ENCODE results near the gene STPG4. TPM values are rescaled to one million over a fixed set of nuclear protein-coding genes. Genes with fewer than 3 reads are reported as not detected.
A peak's percentile ranks its signal among the peaks of the same experiment; 100 is the strongest.
"Not testable (repeated sequence)": the region's sequence is repeated elsewhere in the genome, so short reads cannot be mapped to it uniquely, and the experiment has no call there.

STPG4 gene
- total RNA-seq, 1 donor from 2014 or later = not detected

- no peak for DNase-seq
Measured at GRCh38 chr2:47172922-47173695, 18.0 kb upstream of the STPG4 start.

- peak; percentile 56 for DNase-seq
Measured at GRCh38 chr2:47172156-47172921, 17.2 kb upstream of the STPG4 start.

- DNase-seq = no peak
Measured at GRCh38 chr2:47169784-47170183, 14.7 kb upstream of the STPG4 start.

DNA sequence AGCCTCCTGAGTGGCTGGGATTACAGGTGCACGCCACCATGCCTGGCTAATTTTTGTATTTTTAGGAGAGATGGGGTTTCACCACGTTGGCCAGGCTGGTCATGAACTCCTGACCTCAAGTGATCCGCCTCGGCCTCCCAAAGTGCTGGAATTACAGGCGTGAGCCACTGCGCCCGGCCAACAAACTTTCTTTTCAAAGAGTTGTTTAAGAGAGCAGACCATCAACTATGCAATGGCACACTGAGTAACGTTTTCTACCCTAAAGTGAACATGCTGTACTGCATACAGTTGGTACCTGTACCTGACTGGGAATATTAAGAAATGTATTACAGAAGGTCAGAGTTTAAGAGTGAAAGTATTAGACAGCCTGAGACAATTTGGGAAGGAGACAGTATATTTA, 13.8 kb upstream of the STPG4 start:
- not testable (repeated sequence) for DNase-seq

DNA sequence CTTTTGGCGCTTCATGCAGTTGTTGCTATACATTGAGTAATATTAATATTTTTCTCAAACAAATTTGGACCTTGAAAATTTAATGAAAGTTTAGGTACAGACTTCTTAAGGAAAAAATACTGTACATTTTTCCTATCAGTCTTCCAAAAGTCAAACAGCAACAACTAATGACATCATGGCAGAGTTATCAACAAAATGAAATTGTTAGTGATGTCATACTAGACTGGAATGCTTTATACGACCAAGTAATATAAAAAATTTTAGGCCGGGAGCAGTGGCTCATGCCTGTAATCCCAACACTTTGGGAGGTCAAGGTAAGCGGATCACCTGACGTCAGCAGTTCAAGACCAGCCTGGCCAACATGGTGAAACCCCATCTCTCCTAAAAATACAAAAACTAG, 12.0 kb upstream of the STPG4 start:
- DNase-seq = no peak

DNA sequence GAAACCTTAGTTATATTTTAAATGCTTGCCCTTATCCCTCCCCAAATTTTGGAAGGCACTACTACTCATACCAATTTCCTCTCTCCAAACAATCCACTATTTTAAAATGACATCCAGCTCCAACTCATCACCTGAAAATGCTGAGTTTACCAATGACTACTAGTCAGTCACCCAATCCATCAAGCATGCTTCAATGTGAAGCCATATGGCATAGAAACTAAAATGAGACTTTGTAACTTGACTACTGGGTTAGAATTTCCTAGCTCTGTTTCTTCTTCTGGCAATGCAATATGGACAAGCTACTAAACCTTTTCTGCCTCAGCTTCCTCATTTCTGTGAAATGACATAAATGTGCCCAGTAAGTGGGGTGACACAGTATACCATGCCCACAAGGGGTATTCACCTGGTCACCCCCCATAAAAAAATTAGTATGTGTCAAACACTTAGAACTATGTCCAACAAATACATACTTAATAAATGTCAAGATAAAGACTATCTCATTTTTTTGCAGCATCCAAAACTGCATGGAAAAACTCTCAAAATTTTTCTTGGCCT, 10.0 kb upstream of the STPG4 start:
- no peak for DNase-seq

DNA sequence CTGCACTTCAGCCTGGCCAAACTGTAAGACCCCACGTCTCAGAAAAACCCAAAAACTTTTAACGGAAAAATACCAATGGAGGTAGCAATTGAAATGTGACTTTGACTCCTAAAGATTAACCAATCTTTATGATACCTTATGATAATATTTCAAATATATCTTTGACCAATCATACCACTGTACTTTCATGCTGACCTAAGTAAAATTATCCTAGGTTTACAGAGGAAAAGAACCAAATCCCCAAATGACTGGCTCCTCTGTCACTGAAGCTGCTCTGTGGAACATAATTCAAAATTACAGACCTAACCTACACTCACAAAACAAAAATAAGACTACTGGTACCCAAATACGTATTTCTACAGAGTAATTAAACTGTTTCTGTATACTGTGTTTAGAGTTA, 7.7 kb upstream of the STPG4 start:
- DNase-seq = no peak

DNA sequence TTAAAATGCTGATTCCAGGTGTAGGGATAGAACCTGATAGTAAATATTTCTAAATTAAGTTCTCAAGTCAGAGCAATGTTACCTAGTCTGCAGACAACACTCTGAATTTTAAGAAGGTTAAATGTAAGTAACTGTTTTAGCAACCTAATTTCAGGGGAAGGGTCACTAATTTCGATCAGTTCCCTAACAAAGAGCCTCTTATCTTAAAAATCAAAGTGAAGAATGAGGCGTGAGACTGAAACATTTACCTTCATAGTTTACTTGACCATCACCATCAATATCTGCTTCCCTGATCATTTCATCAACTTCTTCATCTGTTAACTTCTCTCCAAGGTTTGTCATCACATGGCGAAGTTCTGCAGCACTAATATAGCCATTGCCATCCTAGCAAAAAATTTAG, 6.4 kb upstream of the STPG4 start:
- DNase-seq = no peak

DNA sequence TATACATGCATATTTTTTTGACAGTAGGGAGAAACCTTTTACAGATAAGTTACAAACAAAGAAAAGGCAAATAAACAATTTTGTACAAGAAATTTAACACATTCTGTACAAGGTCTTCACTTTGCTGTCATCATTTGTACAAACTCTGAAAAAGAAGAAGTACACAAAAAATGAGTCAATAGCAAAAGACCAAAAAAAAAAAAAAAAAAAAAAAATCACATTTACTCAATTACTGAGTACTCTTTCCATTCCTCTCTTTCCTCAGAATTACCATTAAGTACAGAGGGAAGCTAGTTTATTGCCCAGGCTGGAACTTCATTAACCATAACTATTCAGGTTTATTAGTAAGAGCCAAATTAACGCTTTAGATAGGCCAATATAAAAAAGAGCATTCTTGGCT, 5.6 kb upstream of the STPG4 start:
- DNase-seq = no peak

DNA sequence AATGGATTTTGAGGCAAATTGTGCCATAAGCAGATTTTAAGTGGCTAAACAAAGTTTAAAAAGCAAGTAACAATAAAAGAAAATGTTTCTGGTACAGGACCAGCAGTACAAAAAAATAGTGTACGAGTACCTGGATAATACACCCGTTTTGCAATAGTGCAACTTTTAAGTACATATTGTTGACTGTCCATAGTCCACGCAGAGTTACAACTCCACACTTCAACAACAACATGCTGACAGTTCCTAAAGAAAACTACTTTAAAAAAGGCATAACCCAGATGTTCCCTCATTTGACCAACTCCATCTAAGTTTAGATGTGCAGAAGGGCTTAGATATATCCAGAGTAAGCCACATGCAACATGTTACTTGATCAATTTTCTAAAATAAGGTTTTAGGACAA, 5.1 kb upstream of the STPG4 start:
- no peak for DNase-seq

- DNase-seq = no peak
Measured at GRCh38 chr2:47159627-47160026, 4.5 kb upstream of the STPG4 start.

DNA sequence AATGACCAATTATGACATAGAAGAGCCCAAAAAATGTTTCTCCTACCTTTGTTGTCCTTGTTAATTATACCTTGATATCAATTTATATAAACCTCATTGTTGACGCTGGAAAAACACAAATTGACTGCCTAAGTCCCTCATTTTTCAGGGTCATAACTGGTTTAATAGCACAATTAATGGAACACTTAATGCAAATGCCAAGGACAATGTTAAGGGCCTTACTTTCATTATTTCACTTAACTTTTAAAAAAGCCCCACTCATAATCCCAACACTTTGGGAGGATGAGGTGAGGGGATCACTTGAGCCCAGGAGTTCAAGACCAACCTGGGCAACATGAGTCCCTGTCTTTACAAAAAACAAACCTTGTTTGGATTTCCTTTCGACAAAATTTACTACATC, 3.5 kb upstream of the STPG4 start:
- DNase-seq = no peak

DNA sequence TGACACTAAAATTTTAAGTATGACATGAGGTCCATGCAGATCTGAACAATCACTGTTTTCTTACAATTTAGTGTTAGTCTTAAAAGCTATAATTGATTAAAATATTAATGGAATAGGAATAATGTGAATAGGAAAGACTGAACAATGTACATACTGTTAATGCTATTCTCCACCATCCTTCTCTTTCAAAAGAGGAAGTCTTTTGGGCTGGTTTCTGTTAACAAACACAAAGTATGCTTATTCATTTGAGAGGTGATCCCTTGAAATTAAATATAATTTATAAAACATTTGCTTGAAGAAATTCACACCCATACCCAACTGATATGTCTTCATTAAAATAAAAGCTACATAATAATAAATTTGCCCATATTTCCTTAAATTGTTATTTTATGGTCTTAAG, 2.3 kb downstream of the STPG4 start:
- no peak for DNase-seq

- DNase-seq = no peak
Measured at GRCh38 chr2:47150175-47150574, 4.9 kb downstream of the STPG4 start.

DNA sequence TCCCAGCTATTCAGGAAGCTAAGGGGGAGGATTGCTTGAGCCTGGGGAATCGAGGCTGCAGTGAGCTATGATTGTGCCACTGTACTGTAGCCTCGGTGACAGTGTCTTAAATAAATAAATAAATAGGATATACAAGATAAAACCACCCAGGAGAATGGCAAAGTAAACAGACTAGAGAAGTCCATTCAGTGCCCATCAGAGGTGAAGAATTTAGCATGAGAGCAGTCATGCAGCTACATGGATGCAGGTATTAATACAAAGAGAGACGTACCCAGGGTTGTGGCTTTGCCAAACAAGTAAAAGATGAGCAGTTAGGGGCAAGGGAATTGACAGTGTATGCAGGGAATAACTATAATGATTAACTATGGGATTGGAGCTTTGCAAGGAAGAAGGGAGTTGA, 8.1 kb downstream of the STPG4 start:
- no peak for DNase-seq

- no peak for DNase-seq
Measured at GRCh38 chr2:47145466-47145865, 9.6 kb downstream of the STPG4 start.

GRCh38 chr2:47141520-47141919, 13.6 kb downstream of the STPG4 start:
- DNase-seq = no peak

DNA sequence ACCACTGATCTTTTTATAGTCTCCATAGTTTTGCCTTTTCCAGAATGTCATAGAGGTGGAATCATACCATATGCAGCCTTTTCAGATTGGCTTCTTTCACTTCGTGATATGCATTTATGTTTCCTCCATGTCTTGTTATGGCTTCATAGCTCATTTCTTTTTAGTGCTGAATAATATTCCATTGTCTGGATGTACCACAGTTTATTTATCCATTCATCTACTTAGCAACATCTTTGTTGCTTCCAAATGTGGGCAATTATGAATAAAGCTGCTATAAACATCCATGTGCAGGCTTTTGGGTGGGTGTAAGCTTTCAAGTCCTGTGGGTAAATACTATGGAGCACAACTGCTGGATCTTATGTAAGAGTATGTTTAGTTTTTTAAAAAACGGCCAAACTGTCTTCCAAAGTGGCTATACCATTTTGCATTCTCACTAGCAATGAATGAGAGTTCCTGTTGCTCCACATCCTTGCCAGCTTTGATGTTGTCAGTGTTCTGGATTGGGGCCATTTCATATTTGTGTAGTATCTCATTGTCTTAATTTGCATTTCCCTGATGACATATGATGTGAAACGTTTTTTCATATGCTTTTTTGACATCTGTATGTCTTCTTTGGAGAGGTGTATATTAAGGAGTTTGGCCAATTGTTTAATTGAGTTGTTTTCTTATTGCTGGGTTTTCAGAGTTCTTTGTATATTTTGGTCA, 20.6 kb downstream of the STPG4 start:
- no peak for DNase-seq

DNA sequence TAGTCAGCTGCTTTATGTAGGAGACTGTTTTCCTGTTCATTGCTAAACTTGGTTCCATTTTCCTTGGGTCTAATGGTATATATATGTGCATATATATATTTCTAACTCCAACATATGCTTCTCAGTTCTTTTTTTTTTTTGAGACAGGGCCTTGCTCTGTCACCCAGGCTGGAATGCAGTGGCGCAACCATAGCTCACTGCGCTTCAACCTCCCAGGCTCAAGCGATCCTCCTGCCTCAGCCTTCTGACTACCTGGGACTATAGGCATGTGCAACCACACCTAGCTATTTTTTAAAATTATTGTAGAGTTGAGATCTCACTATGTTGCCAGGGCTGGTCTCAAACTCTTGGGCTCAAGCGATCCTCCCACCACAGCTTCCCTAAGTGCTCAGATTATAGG, 22.1 kb downstream of the STPG4 start:
- DNase-seq = no peak

DNA sequence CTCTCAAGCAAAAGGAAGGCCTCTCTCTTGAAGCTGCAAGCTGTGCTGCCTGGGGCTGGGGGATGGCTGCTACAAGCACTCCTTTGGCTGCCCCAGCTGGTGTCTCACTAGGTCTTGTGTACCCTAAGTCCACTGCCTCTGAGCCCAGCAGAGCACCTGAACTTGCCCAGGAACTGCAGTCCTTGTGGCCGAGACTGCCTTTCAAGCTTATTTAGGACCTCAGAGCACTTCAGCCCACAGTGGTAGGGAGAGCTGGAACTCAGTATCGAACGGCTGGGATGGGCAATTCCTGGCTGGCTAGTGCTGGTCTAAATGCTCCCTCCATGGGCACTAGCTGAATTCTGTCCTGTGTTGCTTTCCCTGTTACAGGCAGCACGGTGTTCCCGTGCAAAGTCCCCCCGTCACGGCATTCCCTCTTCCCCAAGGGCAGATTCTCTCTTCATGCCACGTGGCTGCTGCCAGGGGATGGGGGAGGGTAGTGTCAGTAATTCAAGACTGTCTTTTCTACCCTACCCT, 25.9 kb downstream of the STPG4 start:
- no peak for DNase-seq

- DNase-seq = no peak
Measured at GRCh38 chr2:47128705-47129104, 26.4 kb downstream of the STPG4 start.

DNA sequence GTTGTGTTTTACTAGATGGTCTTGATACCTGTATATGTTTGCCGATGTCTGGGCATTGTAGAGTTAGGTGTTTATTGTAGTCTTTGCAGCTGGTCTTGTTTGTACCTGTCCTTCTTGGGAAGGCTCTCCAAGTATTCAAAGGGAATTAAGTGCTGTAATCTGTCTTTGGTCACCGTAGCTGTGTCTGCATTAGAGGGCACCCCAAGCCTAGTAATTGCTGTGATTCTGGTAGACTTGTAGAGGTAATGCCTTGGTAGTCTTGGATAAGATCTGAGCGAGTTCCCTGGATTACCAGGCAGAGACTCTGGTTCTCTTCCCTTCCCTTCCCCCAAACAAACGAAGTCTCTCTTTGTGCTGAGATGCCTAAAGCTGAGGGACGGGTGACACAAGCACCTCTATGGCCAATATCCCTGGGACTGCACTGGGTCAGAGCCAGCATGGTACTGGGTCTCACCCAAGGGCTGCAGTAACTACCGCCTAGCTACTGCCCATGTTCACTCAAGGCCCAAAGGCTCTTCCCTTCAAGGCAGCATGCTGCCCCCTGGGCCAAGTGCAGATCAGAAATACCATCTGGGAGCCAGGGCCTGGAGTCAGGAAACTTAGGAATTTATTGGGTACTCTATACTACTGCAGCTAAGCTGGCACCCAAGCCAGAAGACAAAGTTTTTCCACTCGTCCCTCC, 27.1 kb downstream of the STPG4 start:
- no peak for DNase-seq

DNA sequence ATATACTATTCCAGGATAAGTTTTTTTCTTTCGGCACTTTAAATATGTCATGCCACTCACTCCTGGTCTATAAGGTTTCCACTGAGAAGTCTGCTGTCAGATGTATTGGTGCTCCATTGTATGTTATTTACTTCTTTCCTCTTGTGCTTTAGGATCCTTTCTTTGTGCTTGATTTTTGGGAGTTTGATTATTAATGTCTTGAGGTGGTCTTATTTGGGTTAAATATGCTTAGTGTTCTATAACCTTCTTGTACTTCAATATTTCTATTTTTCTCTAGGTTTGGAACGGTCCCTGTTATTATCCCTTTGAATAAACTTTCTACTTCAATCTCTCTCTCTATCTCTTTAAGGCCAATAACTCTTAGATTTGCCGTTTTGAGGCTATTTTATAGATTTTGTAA, 28.3 kb downstream of the STPG4 start:
- DNase-seq = no peak

Data from dermis blood vessel endothelial cell (primary cell).